Astrocyte (in vitro differentiated cells and primary cell): ENCODE data around the gene ZFP36L1.

Source experiments
- EZH2 ChIP-seq: IDR thresholded peaks from 2 replicates; pipeline ENCODE4 v1.6.1; 2012; ENCODE audit warnings: mild to moderate bottlenecking, low read length, inconsistent platforms; ENCODE audit not compliant: insufficient read depth
- TF ChIP-seq, protein P1 (sequence below): IDR thresholded peaks from 2 replicates; pipeline ENCODE4 v1.5.1; 2011; ENCODE audit warnings: low read depth, mild to moderate bottlenecking, inconsistent platforms, low read length, moderate library complexity; ENCODE audit not compliant: insufficient read depth

DNA sequence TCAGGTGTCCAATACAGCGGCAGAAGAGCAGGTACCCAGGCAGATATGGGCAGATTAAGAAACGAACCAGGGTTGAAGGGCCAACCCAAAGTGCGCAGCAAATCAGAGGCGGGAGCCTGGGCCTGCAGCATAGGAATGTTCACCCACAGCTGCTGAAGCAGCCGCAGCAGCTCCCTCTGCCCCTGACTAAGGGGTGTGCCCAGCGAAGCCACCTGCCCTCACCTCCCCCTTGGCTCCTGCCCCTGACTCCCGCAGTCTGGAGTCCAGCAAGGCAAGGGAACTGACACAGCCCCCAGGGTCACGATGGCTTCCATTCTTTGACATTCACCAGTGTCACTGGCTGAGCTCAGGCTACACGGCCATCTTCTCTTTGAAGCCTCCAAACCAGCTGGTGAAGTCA lies 27.3 kb upstream of the ZFP36L1 start:
- TF ChIP-seq, protein P1, sequence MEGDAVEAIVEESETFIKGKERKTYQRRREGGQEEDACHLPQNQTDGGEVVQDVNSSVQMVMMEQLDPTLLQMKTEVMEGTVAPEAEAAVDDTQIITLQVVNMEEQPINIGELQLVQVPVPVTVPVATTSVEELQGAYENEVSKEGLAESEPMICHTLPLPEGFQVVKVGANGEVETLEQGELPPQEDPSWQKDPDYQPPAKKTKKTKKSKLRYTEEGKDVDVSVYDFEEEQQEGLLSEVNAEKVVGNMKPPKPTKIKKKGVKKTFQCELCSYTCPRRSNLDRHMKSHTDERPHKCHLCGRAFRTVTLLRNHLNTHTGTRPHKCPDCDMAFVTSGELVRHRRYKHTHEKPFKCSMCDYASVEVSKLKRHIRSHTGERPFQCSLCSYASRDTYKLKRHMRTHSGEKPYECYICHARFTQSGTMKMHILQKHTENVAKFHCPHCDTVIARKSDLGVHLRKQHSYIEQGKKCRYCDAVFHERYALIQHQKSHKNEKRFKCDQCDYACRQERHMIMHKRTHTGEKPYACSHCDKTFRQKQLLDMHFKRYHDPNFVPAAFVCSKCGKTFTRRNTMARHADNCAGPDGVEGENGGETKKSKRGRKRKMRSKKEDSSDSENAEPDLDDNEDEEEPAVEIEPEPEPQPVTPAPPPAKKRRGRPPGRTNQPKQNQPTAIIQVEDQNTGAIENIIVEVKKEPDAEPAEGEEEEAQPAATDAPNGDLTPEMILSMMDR = no peak
- TF ChIP-seq EZH2 = no peak
